GM18951 (cell line): ENCODE results near the gene UMOD.
"Not testable (repeated sequence)": the region's sequence is repeated elsewhere in the genome, so short reads cannot be mapped to it uniquely, and the experiment has no call there.

ENCODE experiments used
- POLR2A ChIP-seq: IDR thresholded peaks from 4 replicates; pipeline ENCODE4 v1.6.1; 2011; ENCODE audit warnings: mild to moderate bottlenecking; ENCODE audit not compliant: insufficient read length, insufficient read depth; ENCODE audit errors: extremely low read depth
- in situ Hi-C: fragments of 300-500 bp; cut with MboI; formaldehyde crosslinking; loops from one replicate; pipeline ENCODE4 v1.12.0; 2022; ENCODE audit warnings: low sequenced_read_pairs, mixed read lengths, inconsistent platforms; ENCODE audit not compliant: unreplicated experiment

The UMOD gene

GRCh38 chr16:20323591-20324117 lies 28.9 kb downstream of the UMOD start:
- TF ChIP-seq POLR2A = no peak
- in situ Hi-C loops = no loop called here

GRCh38 chr16:20322696-20323095 lies 29.8 kb downstream of the UMOD start:
- no peak for TF ChIP-seq POLR2A
- in situ Hi-C loops = no loop called here

GRCh38 chr16:20321671-20322070 lies 30.8 kb downstream of the UMOD start:
- TF ChIP-seq POLR2A = no peak
- in situ Hi-C loops = no loop called here

- in situ Hi-C loops = not testable (repeated sequence)
Observed at GRCh38 chr16:20321051-20321450, 31.5 kb downstream of the UMOD start.

- in situ Hi-C loops = no loop called here
- no peak for TF ChIP-seq POLR2A
Observed at GRCh38 chr16:20320592-20320991, 31.9 kb downstream of the UMOD start.

- TF ChIP-seq POLR2A = no peak
- in situ Hi-C loops = no loop called here
Observed at GRCh38 chr16:20320178-20320577, 32.3 kb downstream of the UMOD start.

- no peak for TF ChIP-seq POLR2A
- in situ Hi-C loops = no loop called here
Observed at GRCh38 chr16:20319406-20319805, 33.1 kb downstream of the UMOD start.

- TF ChIP-seq POLR2A = no peak
- in situ Hi-C loops = no loop called here
Observed at GRCh38 chr16:20318437-20318836, 34.1 kb downstream of the UMOD start.

GRCh38 chr16:20318006-20318405 lies 34.5 kb downstream of the UMOD start:
- in situ Hi-C loops = no loop called here
- no peak for TF ChIP-seq POLR2A

- in situ Hi-C loops = no loop called here
Observed at GRCh38 chr16:20317117-20317516, 35.4 kb downstream of the UMOD start.

GRCh38 chr16:20316715-20317114 lies 35.8 kb downstream of the UMOD start:
- no peak for TF ChIP-seq POLR2A
- in situ Hi-C loops = no loop called here

More at GRCh38 chr16:20317117-20317516, 35.4 kb downstream of the UMOD start:
- TF ChIP-seq POLR2A = no peak

GRCh38 chr16:20315764-20316163 lies 36.8 kb downstream of the UMOD start:
- in situ Hi-C loops = no loop called here

GRCh38 chr16:20314575-20314974 lies 37.9 kb downstream of the UMOD start:
- in situ Hi-C loops = no loop called here
- TF ChIP-seq POLR2A = no peak

More at GRCh38 chr16:20315764-20316163, 36.8 kb downstream of the UMOD start:
- no peak for TF ChIP-seq POLR2A

GRCh38 chr16:20313741-20314140 lies 38.8 kb downstream of the UMOD start:
- in situ Hi-C loops = no loop called here

GRCh38 chr16:20312536-20313095 lies 39.9 kb downstream of the UMOD start:
- in situ Hi-C loops = not testable (repeated sequence)

More at GRCh38 chr16:20313741-20314140, 38.8 kb downstream of the UMOD start:
- TF ChIP-seq POLR2A = no peak
